ENCODE results near the gene THSD7A. TPM values are rescaled to one million over a fixed set of nuclear protein-coding genes. Genes with fewer than 3 reads are reported as not detected.
"Not testable (repeated sequence)": the region's sequence is repeated elsewhere in the genome, so short reads cannot be mapped to it uniquely, and the experiment has no call there.

Gene THSD7A
- total and polyA plus RNA-seq, 2 donors = 4.5 to 30.8 TPM

GRCh38 chr7:11464624-11465023 is 367.4 kb downstream of the THSD7A start:
- no peak overlapping the region for H3K27ac ChIP-seq (ENCODE audit: low read depth)
- DNase-seq (ENCODE audit: extremely low spot score) = no peak

GRCh38 chr7:11461946-11462345 is 370.1 kb downstream of the THSD7A start:
- H3K27ac ChIP-seq (ENCODE audit: low read depth) = no peak overlapping the region
- no peak overlapping the region for H3K4me3 ChIP-seq (ENCODE audit: low read depth, low read length)
- 95% methylated on average over 6 of the region's 6 CpGs for WGBS
- no peaks in the 10 kb centered on the region for H3K4me1 ChIP-seq (ENCODE audit: insufficient read depth)
- DNase-seq (ENCODE audit: extremely low spot score) = no peak
- H3K36me3 ChIP-seq (ENCODE audit: insufficient read depth) = no peaks in the 10 kb centered on the region

More at GRCh38 chr7:11464624-11465023, 367.4 kb downstream of the THSD7A start:
- Histone ChIP-seq H3K4me3 (ENCODE audit: low read depth, low read length) (no peak overlapping the region), H3K4me1 (ENCODE audit: insufficient read depth) (no peaks in the 10 kb centered on the region), H3K36me3 (ENCODE audit: insufficient read depth) (no peaks in the 10 kb centered on the region)
- 80% methylated on average over 3 of the region's 3 CpGs for WGBS

GRCh38 chr7:11458736-11459483 is 373.1 kb downstream of the THSD7A start:
- no peak overlapping the region for H3K27ac ChIP-seq (ENCODE audit: low read depth)
- H3K4me3 ChIP-seq (ENCODE audit: low read depth, low read length) = no peak overlapping the region
- no peaks in the 10 kb centered on the region for H3K4me1 ChIP-seq (ENCODE audit: insufficient read depth)
- no peaks in the 10 kb centered on the region for H3K36me3 ChIP-seq (ENCODE audit: insufficient read depth)
- 71% methylated on average over 5 of the region's 5 CpGs for WGBS
- DNase-seq (ENCODE audit: extremely low spot score) = no peak

- no peaks in the 10 kb centered on the region for H3K4me1 ChIP-seq (ENCODE audit: insufficient read depth)
- H3K27ac ChIP-seq (ENCODE audit: low read depth) = no peak overlapping the region
- no peak for DNase-seq (ENCODE audit: extremely low spot score)
- WGBS = 61% methylated on average over 3 of the region's 3 CpGs
- no peaks in the 10 kb centered on the region for H3K36me3 ChIP-seq (ENCODE audit: insufficient read depth)
- no peak overlapping the region for H3K4me3 ChIP-seq (ENCODE audit: low read depth, low read length)
Observed at GRCh38 chr7:11457419-11457818, 374.6 kb downstream of the THSD7A start.

DNA sequence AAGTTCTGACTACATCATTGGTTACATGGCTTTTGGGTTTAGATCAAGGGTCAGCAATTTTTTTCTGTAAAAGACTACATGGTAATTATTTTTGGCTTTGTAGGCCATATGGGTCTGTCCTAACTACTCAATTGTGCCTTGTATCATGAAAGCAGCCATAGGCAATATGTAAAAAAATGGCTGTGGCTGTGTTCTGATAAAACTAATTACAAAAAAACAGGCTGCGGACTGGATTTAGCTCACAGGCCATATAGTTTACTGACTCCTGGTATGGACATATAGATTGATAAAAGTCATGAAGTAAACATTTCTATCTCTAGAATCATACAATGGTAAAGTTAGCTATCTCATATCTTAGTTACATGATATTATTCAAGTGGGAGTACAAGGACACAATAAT is 375.4 kb downstream of the THSD7A start:
- Histone ChIP-seq H3K4me3 (ENCODE audit: low read depth, low read length) (no peak overlapping the region), H3K27ac (ENCODE audit: low read depth) (no peak overlapping the region), H3K4me1 (ENCODE audit: insufficient read depth) (no peaks in the 10 kb centered on the region), H3K36me3 (ENCODE audit: insufficient read depth) (no peaks in the 10 kb centered on the region)
- no peak for DNase-seq (ENCODE audit: extremely low spot score)
- WGBS = 99% methylated on average over 1 of the region's 1 CpG

- Histone ChIP-seq H3K36me3 (ENCODE audit: insufficient read depth) (no peaks in the 10 kb centered on the region), H3K4me1 (ENCODE audit: insufficient read depth) (no peaks in the 10 kb centered on the region), H3K4me3 (ENCODE audit: low read depth, low read length) (no peak overlapping the region), H3K27ac (ENCODE audit: low read depth) (no peak overlapping the region)
- WGBS = 31% methylated on average over 3 of the region's 3 CpGs
- DNase-seq (ENCODE audit: extremely low spot score) = no peak
Observed at GRCh38 chr7:11452476-11452875, 379.5 kb downstream of the THSD7A start.

DNA sequence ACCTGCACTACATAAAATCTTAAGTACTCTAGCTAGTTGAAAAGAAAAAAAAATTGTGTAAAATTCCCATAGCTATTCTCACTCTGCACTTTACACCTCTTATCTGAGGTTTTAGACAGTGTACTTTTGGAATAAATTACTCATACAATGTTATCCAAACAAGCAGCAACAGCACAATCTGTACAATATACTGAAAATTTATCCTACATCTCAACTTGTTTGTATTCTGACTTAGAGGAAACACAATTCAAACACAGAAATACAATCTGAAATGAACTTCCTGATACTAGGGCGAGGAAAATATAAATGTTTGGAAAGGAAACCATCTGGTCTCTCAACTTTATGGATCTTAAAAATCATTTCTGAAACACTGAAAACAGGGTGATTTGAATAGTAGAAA is 381.7 kb downstream of the THSD7A start:
- no peaks in the 10 kb centered on the region for H3K36me3 ChIP-seq (ENCODE audit: insufficient read depth)
- no peak overlapping the region for H3K27ac ChIP-seq (ENCODE audit: low read depth)
- no peak for DNase-seq (ENCODE audit: extremely low spot score)
- no peaks in the 10 kb centered on the region for H3K4me1 ChIP-seq (ENCODE audit: insufficient read depth)
- H3K4me3 ChIP-seq (ENCODE audit: low read depth, low read length) = no peak overlapping the region
- WGBS = 36% methylated on average over 1 of the region's 1 CpG

DNA sequence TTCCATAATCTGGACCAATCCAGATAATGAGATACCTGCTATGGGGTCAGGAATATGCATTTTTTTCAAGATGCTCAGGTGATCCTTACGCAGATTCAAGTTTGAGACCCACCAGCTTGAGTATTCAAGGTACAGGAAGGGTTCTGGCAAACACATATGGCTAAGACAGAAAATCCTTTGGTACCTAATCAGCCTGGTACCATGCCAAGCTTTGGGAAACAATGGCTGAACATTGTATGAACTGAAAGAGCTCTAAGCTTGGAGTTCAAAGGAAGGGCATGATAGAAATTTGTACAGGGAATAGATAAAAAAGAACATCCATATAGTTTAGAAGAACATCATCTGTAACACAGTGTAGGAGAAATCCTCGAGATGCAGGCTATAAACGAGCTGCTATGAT is 382.7 kb downstream of the THSD7A start:
- H3K4me1 ChIP-seq (ENCODE audit: insufficient read depth) = no peaks in the 10 kb centered on the region
- H3K27ac ChIP-seq (ENCODE audit: low read depth) = no peak overlapping the region
- DNase-seq (ENCODE audit: extremely low spot score) = no peak
- 89% methylated on average over 3 of the region's 3 CpGs for WGBS
- no peak overlapping the region for H3K4me3 ChIP-seq (ENCODE audit: low read depth, low read length)
- H3K36me3 ChIP-seq (ENCODE audit: insufficient read depth) = no peaks in the 10 kb centered on the region

DNA sequence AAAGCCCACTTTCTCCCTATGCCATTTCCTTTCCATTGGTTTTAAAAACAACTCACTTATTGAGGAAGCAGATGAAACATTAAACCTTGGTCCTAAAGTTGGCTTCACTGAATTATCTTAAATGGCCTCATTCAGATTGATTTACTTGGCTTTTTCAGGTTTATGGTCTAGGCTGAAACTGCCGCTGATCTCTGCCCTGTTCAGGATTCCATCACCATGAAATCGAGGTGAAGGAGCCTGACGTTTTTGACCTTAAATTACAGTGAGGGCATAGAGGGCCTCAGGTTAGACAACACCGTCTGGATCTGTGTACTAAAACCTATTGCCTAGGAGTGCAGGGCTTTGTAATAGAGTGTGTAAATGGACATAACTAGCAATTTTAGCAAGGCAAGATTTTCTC is 383.7 kb downstream of the THSD7A start:
- Histone ChIP-seq H3K27ac (ENCODE audit: low read depth) (no peak overlapping the region), H3K4me1 (ENCODE audit: insufficient read depth) (no peaks in the 10 kb centered on the region), H3K4me3 (ENCODE audit: low read depth, low read length) (no peak overlapping the region), H3K36me3 (ENCODE audit: insufficient read depth) (no peaks in the 10 kb centered on the region)
- no peak for DNase-seq (ENCODE audit: extremely low spot score)
- 91% methylated on average over 4 of the region's 4 CpGs for WGBS

- Histone ChIP-seq H3K36me3 (ENCODE audit: insufficient read depth) (no peaks in the 10 kb centered on the region), H3K27ac (ENCODE audit: low read depth) (no peak overlapping the region), H3K4me1 (ENCODE audit: insufficient read depth) (no peaks in the 10 kb centered on the region), H3K4me3 (ENCODE audit: low read depth, low read length) (no peak overlapping the region)
- WGBS = 95% methylated on average over 4 of the region's 4 CpGs
- no peak for DNase-seq (ENCODE audit: extremely low spot score)
Observed at GRCh38 chr7:11447106-11447505, 384.9 kb downstream of the THSD7A start.

- WGBS = 90% methylated on average over 4 of the region's 4 CpGs
- not testable (repeated sequence) for H3K4me1 ChIP-seq (ENCODE audit: insufficient read depth); H3K27ac ChIP-seq (ENCODE audit: low read depth); DNase-seq (ENCODE audit: extremely low spot score); H3K36me3 ChIP-seq (ENCODE audit: insufficient read depth); H3K4me3 ChIP-seq (ENCODE audit: low read depth, low read length)
Observed at GRCh38 chr7:11443934-11444333, 388.1 kb downstream of the THSD7A start.

DNA sequence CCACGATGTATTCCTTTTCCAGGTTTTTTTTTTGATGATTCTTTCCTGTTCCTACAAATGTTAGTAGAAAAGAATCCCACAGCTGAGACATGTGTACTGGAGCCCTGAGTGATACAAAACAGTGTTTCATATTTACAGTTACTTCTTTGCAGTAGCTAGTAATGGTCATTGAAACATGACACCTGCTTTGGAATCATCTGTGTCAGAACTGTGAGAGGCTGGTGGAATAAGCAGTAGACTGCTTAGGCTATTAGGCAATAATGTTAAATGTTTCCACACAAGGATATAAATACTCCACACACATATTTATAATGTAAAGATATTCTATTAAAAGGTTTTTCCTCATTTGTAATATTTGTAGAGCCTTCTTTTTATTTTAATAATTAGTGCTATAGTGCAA is 394.0 kb downstream of the THSD7A start:
- Histone ChIP-seq H3K27ac (ENCODE audit: low read depth) (no peak overlapping the region), H3K4me1 (ENCODE audit: insufficient read depth) (no peaks in the 10 kb centered on the region), H3K4me3 (ENCODE audit: low read depth, low read length) (no peak overlapping the region), H3K36me3 (ENCODE audit: insufficient read depth) (no peaks in the 10 kb centered on the region)
- 39% methylated on average over 1 of the region's 1 CpG for WGBS
- DNase-seq (ENCODE audit: extremely low spot score) = no peak

GRCh38 chr7:11436773-11437524 is 395.0 kb downstream of the THSD7A start:
- Histone ChIP-seq H3K4me3 (ENCODE audit: low read depth, low read length) (no peak overlapping the region), H3K36me3 (ENCODE audit: insufficient read depth) (no peaks in the 10 kb centered on the region), H3K4me1 (ENCODE audit: insufficient read depth) (no peaks in the 10 kb centered on the region), H3K27ac (ENCODE audit: low read depth) (no peak overlapping the region)
- 74% methylated on average over 2 of the region's 2 CpGs for WGBS
- DNase-seq (ENCODE audit: extremely low spot score) = no peak

DNA sequence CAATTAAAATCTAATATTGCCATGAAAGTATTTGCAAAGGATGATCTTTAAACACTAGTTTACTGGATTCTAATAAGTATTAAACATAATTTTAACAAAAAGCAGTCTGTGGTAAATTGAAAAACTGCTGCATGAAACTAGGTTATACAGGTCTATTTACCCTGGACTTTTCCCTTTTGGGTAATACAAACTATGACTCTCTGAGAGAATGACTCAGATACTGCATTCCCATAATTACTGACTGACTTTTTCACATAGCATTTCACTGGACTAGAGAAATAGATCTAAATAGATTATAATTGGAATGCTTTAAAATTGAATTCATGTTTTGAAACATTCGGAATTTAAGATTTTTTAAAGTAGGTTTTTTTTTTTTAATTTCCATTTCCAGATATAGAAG is 395.7 kb downstream of the THSD7A start:
- Histone ChIP-seq H3K4me3 (ENCODE audit: low read depth, low read length) (no peak overlapping the region), H3K4me1 (ENCODE audit: insufficient read depth) (no peaks in the 10 kb centered on the region), H3K36me3 (ENCODE audit: insufficient read depth) (no peaks in the 10 kb centered on the region), H3K27ac (ENCODE audit: low read depth) (no peak overlapping the region)
- 64% methylated on average over 1 of the region's 1 CpG for WGBS
- DNase-seq (ENCODE audit: extremely low spot score) = no peak

Data from urinary bladder (tissue), 4 donors.